B cell (primary cell): ENCODE data around the gene GCSH. TPM values are rescaled to one million over a fixed set of nuclear protein-coding genes. Genes with fewer than 3 reads are reported as not detected.

Experiments
- ATAC-seq: fragments of 200-7000 bp; cut with Tn5 transposase; one replicate; pipeline ENCODE4 v1.10.0; 2021; ENCODE audit warnings: low read depth, mild to moderate bottlenecking, moderate number of reproducible peaks, moderate library complexity
- CTCF ChIA-PET: fragments of 350-600 bp; sonication (Branson Sonifier 250); formaldehyde crosslinking; loops from one replicate; lab custom pipeline; 2021; ENCODE audit warnings: antibody characterized with exemption, inconsistent platforms; lab: Charles Lee
- POLR2A ChIA-PET: fragments of 350-600 bp; sonication (Branson Sonifier 250); formaldehyde crosslinking; loops from one replicate; lab custom pipeline; 2021; ENCODE audit warnings: antibody characterized with exemption; lab: Charles Lee
- DNase-seq: peaks from one replicate; pipeline ENCODE4 v3.0.0; 2013
- H2AFZ ChIP-seq: 2 replicates; pipeline ENCODE4 v1.6.1; 2012; ENCODE audit warnings: mild to moderate bottlenecking, low read depth, low read length; ENCODE audit not compliant: insufficient read depth, poor library complexity, severe bottlenecking
- H3K27ac ChIP-seq, 2 donors: 1 replicate in 1 of 2; 2 replicates in 1 of 2; pipeline ENCODE4 v1.5.1; 2012 to 2013; ENCODE audit warnings: low read length in 2 of 2, mild to moderate bottlenecking in 2 of 2, moderate library complexity in 1 of 2
- H3K27me3 ChIP-seq, 4 experiments: fragments of 200-600 bp in 1 of 4; sonication (generic) in 1 of 4; replicated peaks in 1 of 4; 1 replicate in 2 of 4; 2 replicates in 2 of 4; pipeline versions ENCODE4 v1.6.1 to v1.7.0; 2013 to 2016; ENCODE audit warnings: low read length in 3 of 4, mild to moderate bottlenecking in 2 of 4, mixed read lengths in 1 of 4, moderate library complexity in 1 of 4; ENCODE audit not compliant: insufficient read depth in 4 of 4, control insufficient read depth in 3 of 4; ENCODE audit errors: control extremely low read depth in 1 of 4
- H3K36me3 ChIP-seq, 2 experiments: replicated peaks in 1 of 2; 1 replicate in 1 of 2; 2 replicates in 1 of 2; pipeline versions ENCODE4 v1.6.1 to v1.7.1; 2013; ENCODE audit warnings: low read length in 1 of 2; ENCODE audit not compliant: insufficient read depth in 2 of 2, control insufficient read depth in 1 of 2; ENCODE audit errors: control extremely low read depth in 1 of 2, extremely low read depth in 1 of 2
- H3K4me1 ChIP-seq, 2 donors: fragments of 200-600 bp in 1 of 2; sonication (generic) in 1 of 2; 1 replicate in 1 of 2; 2 replicates in 1 of 2; pipeline versions ENCODE4 v1.5.1 to v1.6.1; 2013 to 2017; ENCODE audit warnings: low read length in 2 of 2; ENCODE audit not compliant: control insufficient read depth in 2 of 2, insufficient read depth in 2 of 2
- H3K4me2 ChIP-seq: replicated peaks from 2 replicates; pipeline ENCODE3; 2012; ENCODE audit warnings: mild to moderate bottlenecking, low read depth, low read length; ENCODE audit not compliant: poor library complexity, severe bottlenecking
- H3K4me3 ChIP-seq, 5 experiments: fragments of 200-600 bp in 1 of 5; sonication (generic) in 1 of 5; 1 replicate in 3 of 5; 2 replicates in 2 of 5; pipeline versions ENCODE4 v1.5.1 to v1.7.0; 2011 to 2016; ENCODE audit warnings: low read length in 4 of 5, mild to moderate bottlenecking in 4 of 5, low read depth in 2 of 5, control low read depth in 1 of 5, moderate library complexity in 1 of 5; ENCODE audit not compliant: insufficient read depth in 1 of 5; ENCODE audit errors: control extremely low read depth in 1 of 5, extremely low read depth in 1 of 5
- H3K79me2 ChIP-seq: fragments of 200-600 bp; sonication (generic); one replicate; pipeline ENCODE4 v1.6.0; 2016; ENCODE audit warnings: low read length; ENCODE audit not compliant: control insufficient read depth, insufficient read depth
- H3K9ac ChIP-seq: fragments of 200-600 bp; sonication (generic); 2 replicates; pipeline ENCODE4 v1.6.1; 2017; ENCODE audit warnings: mild to moderate bottlenecking, low read length, moderate library complexity
- H3K9me3 ChIP-seq, 3 donors: one replicate each; pipeline versions ENCODE4 v1.6.1 to v1.7.1; 2013; ENCODE audit warnings: low read length in 2 of 3; ENCODE audit not compliant: control insufficient read depth in 2 of 3, insufficient read depth in 1 of 3; ENCODE audit errors: control extremely low read depth in 1 of 3
- H4K20me1 ChIP-seq: 2 replicates; pipeline ENCODE4 v1.6.0; 2012; ENCODE audit warnings: mild to moderate bottlenecking, low read length; ENCODE audit not compliant: insufficient read depth, control insufficient read depth, poor library complexity, severe bottlenecking
- H3K27ac Mint-ChIP-seq: one replicate; pipeline ENCODE4 v1.8.0; 2021; ENCODE audit warnings: mixed read lengths
- H3K27me3 Mint-ChIP-seq: one replicate; pipeline ENCODE4 v1.8.0; 2021; ENCODE audit warnings: mixed read lengths
- H3K4me1 Mint-ChIP-seq: one replicate; pipeline ENCODE4 v1.8.0; 2021; ENCODE audit warnings: mixed read lengths
- H3K4me3 Mint-ChIP-seq: one replicate; pipeline ENCODE4 v1.8.0; 2021; ENCODE audit warnings: mixed read lengths
- H3K9me3 Mint-ChIP-seq: one replicate; pipeline ENCODE4 v1.8.0; 2022; ENCODE audit warnings: mixed read lengths; ENCODE audit not compliant: insufficient read depth
- EZH2 ChIP-seq: IDR thresholded peaks from 2 replicates; pipeline ENCODE4 v1.6.1; 2012; ENCODE audit warnings: borderline replicate concordance, low read depth, mild to moderate bottlenecking, moderate library complexity, low read length; ENCODE audit not compliant: insufficient read depth, poor library complexity, severe bottlenecking
- WGBS: methylation state at CpG from one replicate; pipeline ENCODE4 v1.1.5; 2013; ENCODE audit warnings: missing lambda C conversion rate; ENCODE audit not compliant: insufficient coverage; 5-methylcytosine and 5-hydroxymethylcytosine counted together
- intact Hi-C: fragments of 100-400 bp; cut with micrococcal nuclease; formaldehyde crosslinking; loops from one replicate; pipeline ENCODE4 v1.10.0; 2022
- polyA minus RNA-seq: library from RNA; depleted of rRNA, polyadenylated mRNA; stranded (reverse); fragments of >200 nt; gene quantifications from 2 replicates; pipeline ENCODE4 v1.2.3, GENCODE V29; 2012
- polyA plus RNA-seq: library from polyadenylated mRNA; depleted of rRNA; stranded (reverse); fragments of >200 nt; gene quantifications from 2 replicates; pipeline ENCODE4 v1.2.3, GENCODE V29; 2012
- total RNA-seq, 2 donors: library from RNA; stranded (reverse); fragments of 120-200 nt in 1 of 2; gene quantifications; 1 replicate in 1 of 2; 2 replicates in 1 of 2; pipeline versions ENCODE4 v1.2.3 to v1.2.4, GENCODE V29; 2013 to 2022
- TF ChIP-seq, protein P1 (sequence below): fragments of 200-600 bp; IDR thresholded peaks from one replicate; pipeline ENCODE4 v1.8.0; 2022; ENCODE audit warnings: antibody characterized with exemption, mild to moderate bottlenecking

GCSH gene
- total RNA-seq (4.5 and 6.2 TPM in 2 replicates), polyA plus RNA-seq (1.7 and 1.9 TPM in 2 replicates), polyA minus RNA-seq (1.3 and 1.9 TPM in 2 replicates)
- 3.7 TPM for total RNA-seq (2013)

DNA sequence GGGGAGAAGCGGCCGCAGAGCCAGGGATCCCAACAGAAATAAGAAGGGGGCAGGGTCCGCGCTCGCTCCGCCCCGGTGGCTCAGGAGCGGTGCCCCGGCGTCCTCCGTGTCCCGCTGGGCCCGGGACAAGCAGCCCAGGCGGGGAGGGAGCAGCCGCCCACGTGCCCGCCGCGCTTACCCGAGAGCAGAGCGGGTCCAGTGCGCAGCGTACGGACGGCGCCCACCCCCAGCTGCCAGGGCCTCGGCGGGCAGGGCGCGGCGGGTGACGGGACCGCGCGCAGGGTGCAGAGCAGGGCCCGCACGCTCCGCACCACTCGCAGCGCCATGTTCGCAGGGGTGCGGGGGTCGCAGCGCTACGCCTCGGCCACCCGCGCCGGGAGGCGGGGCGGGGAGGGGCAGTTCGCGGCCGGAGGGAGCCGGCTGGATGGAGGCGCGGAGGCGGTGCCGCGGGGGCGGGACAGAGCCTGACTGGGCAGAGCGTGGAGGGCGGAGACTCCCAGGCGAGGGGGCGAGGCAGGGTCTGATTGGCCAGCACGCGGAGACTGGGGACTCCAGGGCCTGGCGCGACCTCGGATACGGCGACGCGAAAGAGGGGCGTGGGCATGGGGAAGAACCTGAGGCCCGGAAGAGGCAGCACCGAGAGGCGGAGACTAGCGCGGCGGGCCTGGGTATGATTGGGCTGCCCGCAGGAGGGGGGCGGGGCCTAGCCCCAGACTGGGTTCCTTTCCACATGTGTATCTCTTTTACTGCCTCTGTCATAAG, at the start of gene GCSH:
TSS of gene GCSH (minus strand) at position 443 of the 762 bp plus-strand sequence. CDS start at position 326, 117 bp downstream.
- peak within 1 kb of the TSS; percentile 50 to 74 (median 65) for H3K4me3 ChIP-seq
- 1% methylated on average over 54 of the region's 83 CpGs for WGBS
- no peaks in the 10 kb centered on the region for H3K36me3 ChIP-seq
- peak; percentile 99 for DNase-seq
- H3K27ac ChIP-seq = peak within 1 kb of the TSS in 1 of 2 donors; percentile 62
- H3K27ac Mint-ChIP-seq = peak within 1 kb of the TSS; percentile 0
- H3K9ac ChIP-seq = peak within 1 kb of the TSS; percentile 76
- peaks cover 11% of the 10 kb centered on the region for H3K4me1 Mint-ChIP-seq
- intact Hi-C loops = loop anchor here (1.0 kb wide), 4 partner anchors 19 to 642 kb away; partner anchors contain the start of genes ATMIN, C16orf46 and GAN
- CTCF ChIA-PET = no interaction called here
- H3K9me3 ChIP-seq = no peaks in the 10 kb centered on the region
- H3K79me2 ChIP-seq = peaks cover 6% of the 10 kb centered on the region
- no peaks in the 10 kb centered on the region for H3K9me3 Mint-ChIP-seq
- H2AFZ ChIP-seq = peak within 1 kb of the TSS; percentile 94
- POLR2A ChIA-PET = no interaction called here
- ATAC-seq = peak; percentile 98
- H4K20me1 ChIP-seq = no peaks in the 10 kb centered on the region
- H3K27me3 Mint-ChIP-seq = no peaks in the 10 kb centered on the region
- H3K4me1 ChIP-seq = peaks cover 7 to 11% of the 10 kb centered on the region in 2 donors
- no peaks in the 10 kb centered on the region for H3K27me3 ChIP-seq
- H3K4me2 ChIP-seq = peak within 1 kb of the TSS; percentile 96
- TF ChIP-seq EZH2 = no peak
- TF ChIP-seq, protein P1, sequence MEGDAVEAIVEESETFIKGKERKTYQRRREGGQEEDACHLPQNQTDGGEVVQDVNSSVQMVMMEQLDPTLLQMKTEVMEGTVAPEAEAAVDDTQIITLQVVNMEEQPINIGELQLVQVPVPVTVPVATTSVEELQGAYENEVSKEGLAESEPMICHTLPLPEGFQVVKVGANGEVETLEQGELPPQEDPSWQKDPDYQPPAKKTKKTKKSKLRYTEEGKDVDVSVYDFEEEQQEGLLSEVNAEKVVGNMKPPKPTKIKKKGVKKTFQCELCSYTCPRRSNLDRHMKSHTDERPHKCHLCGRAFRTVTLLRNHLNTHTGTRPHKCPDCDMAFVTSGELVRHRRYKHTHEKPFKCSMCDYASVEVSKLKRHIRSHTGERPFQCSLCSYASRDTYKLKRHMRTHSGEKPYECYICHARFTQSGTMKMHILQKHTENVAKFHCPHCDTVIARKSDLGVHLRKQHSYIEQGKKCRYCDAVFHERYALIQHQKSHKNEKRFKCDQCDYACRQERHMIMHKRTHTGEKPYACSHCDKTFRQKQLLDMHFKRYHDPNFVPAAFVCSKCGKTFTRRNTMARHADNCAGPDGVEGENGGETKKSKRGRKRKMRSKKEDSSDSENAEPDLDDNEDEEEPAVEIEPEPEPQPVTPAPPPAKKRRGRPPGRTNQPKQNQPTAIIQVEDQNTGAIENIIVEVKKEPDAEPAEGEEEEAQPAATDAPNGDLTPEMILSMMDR = no peak
- H3K4me3 Mint-ChIP-seq = peak within 1 kb of the TSS; percentile 84

DNA sequence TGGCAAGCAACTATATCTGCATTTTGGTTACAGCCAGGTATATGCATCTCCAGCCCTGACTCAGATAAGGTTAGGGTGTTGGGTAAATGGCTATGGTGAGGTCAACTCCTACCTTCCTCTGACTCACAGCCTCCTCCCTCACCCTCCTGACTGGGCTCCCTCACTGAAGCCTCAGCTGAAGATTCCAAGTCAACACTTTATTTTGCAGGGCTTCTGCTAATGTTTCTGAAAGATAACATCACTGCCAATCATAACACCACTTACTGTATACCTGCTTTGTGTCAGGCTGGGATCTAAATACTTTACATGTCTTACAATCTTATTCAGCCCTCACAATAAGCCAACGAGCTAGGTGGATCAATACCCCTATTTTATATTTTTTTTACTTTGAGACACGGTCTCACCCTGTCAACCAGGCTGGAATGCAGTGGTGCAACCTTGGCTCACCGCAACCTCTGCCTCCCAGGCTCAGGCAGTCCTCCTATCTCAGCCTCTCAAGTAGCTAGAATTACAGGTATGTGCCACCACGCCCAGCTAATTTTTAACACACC, 47.8 kb upstream of the GCSH start:
- 79% methylated on average over 2 of the region's 4 CpGs for WGBS
- H3K9me3 ChIP-seq = no peaks in the 10 kb centered on the region
- CTCF ChIA-PET = interaction anchor here (0.6 kb wide), 1 partner anchor 26 kb away, joined by 3 read pairs; no protein-coding TSS in a partner anchor
- H3K4me1 ChIP-seq = no peaks in the 10 kb centered on the region
- Mint-ChIP-seq H3K9me3 (no peaks in the 10 kb centered on the region), H3K27ac (no peak overlapping the region), H3K4me3 (no peak overlapping the region), H3K4me1 (no peaks in the 10 kb centered on the region), H3K27me3 (peaks cover 21% of the 10 kb centered on the region)
- H3K4me2 ChIP-seq = no peak overlapping the region
- H2AFZ ChIP-seq = no peak overlapping the region
- TF ChIP-seq EZH2 = no peak
- TF ChIP-seq, protein P1 = no peak
- H4K20me1 ChIP-seq = no peaks in the 10 kb centered on the region
- DNase-seq = no peak
- no peak overlapping the region for H3K9ac ChIP-seq
- H3K27me3 ChIP-seq = peaks cover 0 to 3% (median 0%) of the 10 kb centered on the region in 4 experiments
- intact Hi-C loops = no loop called here
- no peak overlapping the region for H3K4me3 ChIP-seq
- no peak for ATAC-seq
- no peak overlapping the region for H3K27ac ChIP-seq
- no peaks in the 10 kb centered on the region for H3K79me2 ChIP-seq
- POLR2A ChIA-PET = no interaction called here
- H3K36me3 ChIP-seq = no peaks in the 10 kb centered on the region
